ENCODE results near the gene SH3BGRL3.

SH3BGRL3 gene

GRCh38 chr1:26286064-26286416 is 6.2 kb downstream of the SH3BGRL3 start:
- Histone ChIP-seq H3K79me2 (no peaks in the 10 kb centered on the region), H3K27ac (no peak overlapping the region), H3K4me2 (ENCODE audit: low read length) (no peak overlapping the region), H3K4me3 (ENCODE audit: low read depth, low read length) (no peak overlapping the region), H3K36me3 (ENCODE audit: control insufficient read depth, insufficient read depth, low read length) (no peaks in the 10 kb centered on the region), H3K27me3 (ENCODE audit: control insufficient read depth, insufficient read depth, low read length) (no peaks in the 10 kb centered on the region), H2AFZ (no peak overlapping the region), H3K9me3 (ENCODE audit: control insufficient read depth, low read length) (no peaks in the 10 kb centered on the region), H3K4me1 (no peaks in the 10 kb centered on the region), H3K9ac (no peak overlapping the region)
- no peak for TF ChIP-seq CTCF (IDR thresholded peaks at IDR 0.05)

GRCh38 chr1:26287033-26287711 is 7.3 kb downstream of the SH3BGRL3 start:
- no peaks in the 10 kb centered on the region for H3K36me3 ChIP-seq (ENCODE audit: control insufficient read depth, insufficient read depth, low read length)
- H3K4me1 ChIP-seq: no peaks in the 10 kb centered on the region
- no peak for TF ChIP-seq CTCF (IDR thresholded peaks at IDR 0.05)
- no peaks in the 10 kb centered on the region for H3K9me3 ChIP-seq (ENCODE audit: control insufficient read depth, low read length)
- no peak overlapping the region for H2AFZ ChIP-seq
- H3K27ac ChIP-seq: no peak overlapping the region
- no peaks in the 10 kb centered on the region for H3K79me2 ChIP-seq
- no peak overlapping the region for H3K4me3 ChIP-seq (ENCODE audit: low read depth, low read length)
- no peak overlapping the region for H3K4me2 ChIP-seq (ENCODE audit: low read length)
- H3K27me3 ChIP-seq (ENCODE audit: control insufficient read depth, insufficient read depth, low read length): no peaks in the 10 kb centered on the region
- H3K9ac ChIP-seq: no peak overlapping the region

GRCh38 chr1:26287811-26288210 is 7.9 kb downstream of the SH3BGRL3 start:
- no peak overlapping the region for H3K4me3 ChIP-seq (ENCODE audit: low read depth, low read length)
- no peak overlapping the region for H3K4me2 ChIP-seq (ENCODE audit: low read length)
- H3K4me1 ChIP-seq: no peaks in the 10 kb centered on the region
- H3K9me3 ChIP-seq (ENCODE audit: control insufficient read depth, low read length): no peaks in the 10 kb centered on the region
- no peak overlapping the region for H3K27ac ChIP-seq
- H3K36me3 ChIP-seq (ENCODE audit: control insufficient read depth, insufficient read depth, low read length): no peaks in the 10 kb centered on the region
- no peak overlapping the region for H2AFZ ChIP-seq
- H3K79me2 ChIP-seq: no peaks in the 10 kb centered on the region
- no peak for TF ChIP-seq CTCF (IDR thresholded peaks at IDR 0.05)
- H3K27me3 ChIP-seq (ENCODE audit: control insufficient read depth, insufficient read depth, low read length): no peaks in the 10 kb centered on the region
- H3K9ac ChIP-seq: no peak overlapping the region

- no peaks in the 10 kb centered on the region for H3K79me2 ChIP-seq
- no peaks in the 10 kb centered on the region for H3K36me3 ChIP-seq (ENCODE audit: control insufficient read depth, insufficient read depth, low read length)
- H2AFZ ChIP-seq: no peak overlapping the region
- no peaks in the 10 kb centered on the region for H3K4me1 ChIP-seq
- H3K27ac ChIP-seq: no peak overlapping the region
- no peak overlapping the region for H3K4me3 ChIP-seq (ENCODE audit: low read depth, low read length)
- H3K9ac ChIP-seq: no peak overlapping the region
- H3K9me3 ChIP-seq (ENCODE audit: control insufficient read depth, low read length): no peaks in the 10 kb centered on the region
- no peak overlapping the region for H3K4me2 ChIP-seq (ENCODE audit: low read length)
- H3K27me3 ChIP-seq (ENCODE audit: control insufficient read depth, insufficient read depth, low read length): no peaks in the 10 kb centered on the region
- TF ChIP-seq CTCF (IDR thresholded peaks at IDR 0.05): no peak
Observed at GRCh38 chr1:26288311-26288941, 8.5 kb downstream of the SH3BGRL3 start.

Data from parathyroid adenoma (tissue), 2 donors.